ENCODE measurements around the gene PTCRA. TPM values are rescaled to one million over a fixed set of nuclear protein-coding genes. Genes with fewer than 3 reads are reported as not detected.

Gene PTCRA
- total RNA-seq, 1 donor from 2014 or later = not detected

GRCh38 chr6:42904467-42904866 is 11.4 kb upstream of the PTCRA start:
- Mint-ChIP-seq H3K27ac (no peak overlapping the region), H3K4me1 (peaks cover 17% of the 10 kb centered on the region), H3K27me3 (ENCODE audit: insufficient read depth, low read depth) (peaks cover 4% of the 10 kb centered on the region), H3K36me3 (no peaks in the 10 kb centered on the region), H3K9me3 (no peaks in the 10 kb centered on the region), H3K4me3 (no peak overlapping the region)
- Histone ChIP-seq H3K9me3 (ENCODE audit: low read depth) (no peaks in the 10 kb centered on the region), H3K36me3 (no peaks in the 10 kb centered on the region), H3F3A (ENCODE audit: low read depth) (peaks cover 16% of the 10 kb centered on the region), H3K79me2 (ENCODE audit: low read depth) (no peaks in the 10 kb centered on the region), H2AFZ (replicated peaks) (no peak overlapping the region), H3K4me2 (no peak overlapping the region), H3K9ac (no peak overlapping the region), H3K27ac (no peak overlapping the region), H3K27me3 (no peaks in the 10 kb centered on the region), H3K4me1 (peaks cover 27% of the 10 kb centered on the region), H3K4me3 (no peak overlapping the region), H4K20me1 (ENCODE audit: low read depth) (no peaks in the 10 kb centered on the region)
- TF ChIP-seq EZH2phosphoT487 (IDR thresholded peaks at IDR 0.05) (no peak), EZH2 (IDR thresholded peaks at IDR 0.05) (no peak)
- TF ChIP-seq, protein P1, sequence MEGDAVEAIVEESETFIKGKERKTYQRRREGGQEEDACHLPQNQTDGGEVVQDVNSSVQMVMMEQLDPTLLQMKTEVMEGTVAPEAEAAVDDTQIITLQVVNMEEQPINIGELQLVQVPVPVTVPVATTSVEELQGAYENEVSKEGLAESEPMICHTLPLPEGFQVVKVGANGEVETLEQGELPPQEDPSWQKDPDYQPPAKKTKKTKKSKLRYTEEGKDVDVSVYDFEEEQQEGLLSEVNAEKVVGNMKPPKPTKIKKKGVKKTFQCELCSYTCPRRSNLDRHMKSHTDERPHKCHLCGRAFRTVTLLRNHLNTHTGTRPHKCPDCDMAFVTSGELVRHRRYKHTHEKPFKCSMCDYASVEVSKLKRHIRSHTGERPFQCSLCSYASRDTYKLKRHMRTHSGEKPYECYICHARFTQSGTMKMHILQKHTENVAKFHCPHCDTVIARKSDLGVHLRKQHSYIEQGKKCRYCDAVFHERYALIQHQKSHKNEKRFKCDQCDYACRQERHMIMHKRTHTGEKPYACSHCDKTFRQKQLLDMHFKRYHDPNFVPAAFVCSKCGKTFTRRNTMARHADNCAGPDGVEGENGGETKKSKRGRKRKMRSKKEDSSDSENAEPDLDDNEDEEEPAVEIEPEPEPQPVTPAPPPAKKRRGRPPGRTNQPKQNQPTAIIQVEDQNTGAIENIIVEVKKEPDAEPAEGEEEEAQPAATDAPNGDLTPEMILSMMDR (IDR thresholded peaks at IDR 0.05) = no peak
- no peak for DNase-seq (ENCODE audit: low spot score)

- peak overlapping the region; percentile 5 for H2AFZ ChIP-seq (replicated peaks)
- peaks cover 3% of the 10 kb centered on the region for H3K4me1 ChIP-seq
- H3K9ac ChIP-seq = no peak overlapping the region
- H3K4me2 ChIP-seq = no peak overlapping the region
- peaks cover 20% of the 10 kb centered on the region for H3F3A ChIP-seq (ENCODE audit: low read depth)
- H3K9me3 ChIP-seq (ENCODE audit: low read depth) = no peaks in the 10 kb centered on the region
- Mint-ChIP-seq H3K36me3 (no peaks in the 10 kb centered on the region), H3K27ac (no peak overlapping the region), H3K4me3 (no peak overlapping the region), H3K4me1 (peaks cover 8% of the 10 kb centered on the region), H3K27me3 (ENCODE audit: insufficient read depth, low read depth) (peaks cover 10% of the 10 kb centered on the region), H3K9me3 (no peaks in the 10 kb centered on the region)
- no peak overlapping the region for H3K4me3 ChIP-seq
- H4K20me1 ChIP-seq (ENCODE audit: low read depth) = no peaks in the 10 kb centered on the region
- no peaks in the 10 kb centered on the region for H3K27me3 ChIP-seq
- TF ChIP-seq EZH2phosphoT487 (IDR thresholded peaks at IDR 0.05) (no peak), EZH2 (IDR thresholded peaks at IDR 0.05) (no peak)
- TF ChIP-seq, protein P1 (IDR thresholded peaks at IDR 0.05) = no peak
- no peak for DNase-seq (ENCODE audit: low spot score)
- H3K79me2 ChIP-seq (ENCODE audit: low read depth) = no peaks in the 10 kb centered on the region
- H3K27ac ChIP-seq = no peak overlapping the region
- no peaks in the 10 kb centered on the region for H3K36me3 ChIP-seq
Measured at GRCh38 chr6:42907336-42907735, 8.5 kb upstream of the PTCRA start.

DNA sequence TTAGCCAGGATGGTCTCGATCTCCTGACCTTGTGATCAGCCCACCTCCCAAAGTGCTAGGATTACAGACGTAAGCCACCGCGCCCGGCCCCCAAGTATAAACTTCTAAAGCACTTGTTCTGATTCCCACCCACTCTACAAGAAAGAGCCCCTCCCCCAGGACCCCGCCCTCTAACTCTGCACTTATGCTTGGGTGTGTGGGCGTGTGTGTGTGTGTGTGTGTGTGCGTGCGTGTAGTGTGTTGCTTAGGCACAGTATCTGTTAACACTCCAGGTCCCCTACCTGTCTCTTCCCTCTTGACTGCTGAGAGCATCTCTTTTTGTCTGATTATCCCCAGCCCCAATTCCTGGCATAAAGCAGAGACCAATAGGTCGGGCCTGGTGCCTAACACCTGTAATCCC is 6.0 kb upstream of the PTCRA start:
- Mint-ChIP-seq H3K4me3 (no peak overlapping the region), H3K9me3 (no peaks in the 10 kb centered on the region), H3K27ac (no peak overlapping the region), H3K4me1 (peaks cover 4% of the 10 kb centered on the region), H3K27me3 (ENCODE audit: insufficient read depth, low read depth) (peaks cover 8% of the 10 kb centered on the region), H3K36me3 (no peaks in the 10 kb centered on the region)
- Histone ChIP-seq H4K20me1 (ENCODE audit: low read depth) (no peaks in the 10 kb centered on the region), H3K9me3 (ENCODE audit: low read depth) (no peaks in the 10 kb centered on the region), H3K4me3 (no peak overlapping the region), H3K79me2 (ENCODE audit: low read depth) (no peaks in the 10 kb centered on the region), H3F3A (ENCODE audit: low read depth) (peaks cover 28% of the 10 kb centered on the region), H3K4me2 (no peak overlapping the region), H3K36me3 (no peaks in the 10 kb centered on the region), H3K9ac (no peak overlapping the region), H3K27me3 (no peaks in the 10 kb centered on the region), H3K4me1 (no peaks in the 10 kb centered on the region), H3K27ac (no peak overlapping the region), H2AFZ (replicated peaks) (no peak overlapping the region)
- no peak for DNase-seq (ENCODE audit: low spot score)
- TF ChIP-seq, protein P1 (IDR thresholded peaks at IDR 0.05) = no peak
- TF ChIP-seq EZH2 (IDR thresholded peaks at IDR 0.05) (no peak), EZH2phosphoT487 (IDR thresholded peaks at IDR 0.05) (no peak)
